ENCODE results near the gene GALNT14.

The GALNT14 gene

GRCh38 chr2:30947686-30948085, 190.6 kb downstream of the GALNT14 start:
- TF ChIP-seq CTCF (IDR thresholded peaks at IDR 0.05), result no peak
- TF ChIP-seq ZFX (IDR thresholded peaks at IDR 0.05; ENCODE audit: borderline replicate concordance), result no peak
- no peak overlapping the region for H3K27ac ChIP-seq

- TF ChIP-seq ZFX (IDR thresholded peaks at IDR 0.05; ENCODE audit: borderline replicate concordance), result no peak
- TF ChIP-seq CTCF (IDR thresholded peaks at IDR 0.05), result no peak
- no peak overlapping the region for H3K27ac ChIP-seq
Observed at GRCh38 chr2:30942419-30942818, 195.8 kb downstream of the GALNT14 start.

- no peak overlapping the region for H3K27ac ChIP-seq
- no peak for TF ChIP-seq CTCF (IDR thresholded peaks at IDR 0.05)
- no peak for TF ChIP-seq ZFX (IDR thresholded peaks at IDR 0.05; ENCODE audit: borderline replicate concordance)
Observed at GRCh38 chr2:30940839-30941238, 197.4 kb downstream of the GALNT14 start.

GRCh38 chr2:30939364-30939763, 198.9 kb downstream of the GALNT14 start:
- TF ChIP-seq CTCF (IDR thresholded peaks at IDR 0.05), result no peak
- TF ChIP-seq ZFX (IDR thresholded peaks at IDR 0.05; ENCODE audit: borderline replicate concordance), result no peak
- H3K27ac ChIP-seq, result no peak overlapping the region

- no peak overlapping the region for H3K27ac ChIP-seq
- TF ChIP-seq ZFX (IDR thresholded peaks at IDR 0.05; ENCODE audit: borderline replicate concordance) (no peak), CTCF (IDR thresholded peaks at IDR 0.05) (no peak)
Observed at GRCh38 chr2:30938196-30938595, 200.0 kb downstream of the GALNT14 start.

GRCh38 chr2:30936977-30937376, 201.3 kb downstream of the GALNT14 start:
- no peak overlapping the region for H3K27ac ChIP-seq
- TF ChIP-seq CTCF (IDR thresholded peaks at IDR 0.05) (no peak), ZFX (IDR thresholded peaks at IDR 0.05; ENCODE audit: borderline replicate concordance) (no peak)

GRCh38 chr2:30935795-30936194, 202.4 kb downstream of the GALNT14 start:
- no peak overlapping the region for H3K27ac ChIP-seq
- no peak for TF ChIP-seq CTCF (IDR thresholded peaks at IDR 0.05)
- no peak for TF ChIP-seq ZFX (IDR thresholded peaks at IDR 0.05; ENCODE audit: borderline replicate concordance)

Measured in 22Rv1 (cell line).